GM12801 (cell line): ENCODE results near the gene NTM.

Source experiments
- TF ChIP-seq, protein P1 (sequence below): IDR thresholded peaks from one replicate; pipeline ENCODE4 v1.5.1; 2011; ENCODE audit warnings: control low read depth; ENCODE audit not compliant: insufficient read length; ENCODE audit errors: extremely low read depth

NTM gene

GRCh38 chr11:131849485-131849884 is 479.1 kb downstream of the NTM start:
- TF ChIP-seq, protein P1, sequence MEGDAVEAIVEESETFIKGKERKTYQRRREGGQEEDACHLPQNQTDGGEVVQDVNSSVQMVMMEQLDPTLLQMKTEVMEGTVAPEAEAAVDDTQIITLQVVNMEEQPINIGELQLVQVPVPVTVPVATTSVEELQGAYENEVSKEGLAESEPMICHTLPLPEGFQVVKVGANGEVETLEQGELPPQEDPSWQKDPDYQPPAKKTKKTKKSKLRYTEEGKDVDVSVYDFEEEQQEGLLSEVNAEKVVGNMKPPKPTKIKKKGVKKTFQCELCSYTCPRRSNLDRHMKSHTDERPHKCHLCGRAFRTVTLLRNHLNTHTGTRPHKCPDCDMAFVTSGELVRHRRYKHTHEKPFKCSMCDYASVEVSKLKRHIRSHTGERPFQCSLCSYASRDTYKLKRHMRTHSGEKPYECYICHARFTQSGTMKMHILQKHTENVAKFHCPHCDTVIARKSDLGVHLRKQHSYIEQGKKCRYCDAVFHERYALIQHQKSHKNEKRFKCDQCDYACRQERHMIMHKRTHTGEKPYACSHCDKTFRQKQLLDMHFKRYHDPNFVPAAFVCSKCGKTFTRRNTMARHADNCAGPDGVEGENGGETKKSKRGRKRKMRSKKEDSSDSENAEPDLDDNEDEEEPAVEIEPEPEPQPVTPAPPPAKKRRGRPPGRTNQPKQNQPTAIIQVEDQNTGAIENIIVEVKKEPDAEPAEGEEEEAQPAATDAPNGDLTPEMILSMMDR = no peak

DNA sequence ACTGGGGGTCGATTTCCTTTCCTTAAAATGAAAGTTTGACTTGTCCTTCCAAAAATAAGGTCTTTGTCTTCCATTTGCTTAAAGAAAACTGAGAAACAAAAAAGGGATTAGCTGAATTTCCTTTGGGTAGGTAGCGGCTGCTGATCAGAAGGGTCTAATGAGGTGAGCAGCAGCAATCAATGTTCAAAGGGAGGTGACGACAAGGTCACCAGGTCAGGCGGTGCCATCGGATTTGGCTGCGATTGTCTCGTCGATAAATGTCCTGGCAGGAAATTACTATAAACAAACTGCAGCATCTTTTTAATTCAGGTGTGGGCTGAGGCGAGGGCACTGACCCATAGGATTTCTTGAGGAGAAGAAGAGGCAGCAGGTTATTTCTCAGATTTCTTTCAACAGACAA is 480.1 kb downstream of the NTM start:
- TF ChIP-seq, protein P1 = no peak

- TF ChIP-seq, protein P1 = no peak
Observed at GRCh38 chr11:131851964-131852755, 481.7 kb downstream of the NTM start.

GRCh38 chr11:131852757-131853156 is 482.3 kb downstream of the NTM start:
- TF ChIP-seq, protein P1 = no peak

DNA sequence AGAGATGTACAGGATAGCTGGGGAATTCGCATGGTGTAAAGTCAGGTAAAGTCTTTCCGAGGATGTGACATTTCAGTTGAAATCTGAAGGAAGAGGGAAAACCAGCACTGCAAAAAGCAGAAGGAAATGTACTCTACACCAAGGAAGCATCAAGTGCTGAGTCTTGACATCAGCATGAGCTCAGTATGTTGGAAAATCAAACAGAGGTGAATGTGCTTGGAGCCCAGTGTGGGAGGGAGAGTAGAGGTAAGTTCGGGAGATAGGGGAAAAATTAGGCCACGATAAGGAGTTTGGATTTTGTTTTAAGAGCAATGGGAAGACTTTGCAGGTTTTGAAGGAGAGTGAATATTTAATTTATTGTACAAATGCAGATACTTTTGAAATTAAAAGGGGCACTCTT is 484.0 kb downstream of the NTM start:
- TF ChIP-seq, protein P1 = no peak

DNA sequence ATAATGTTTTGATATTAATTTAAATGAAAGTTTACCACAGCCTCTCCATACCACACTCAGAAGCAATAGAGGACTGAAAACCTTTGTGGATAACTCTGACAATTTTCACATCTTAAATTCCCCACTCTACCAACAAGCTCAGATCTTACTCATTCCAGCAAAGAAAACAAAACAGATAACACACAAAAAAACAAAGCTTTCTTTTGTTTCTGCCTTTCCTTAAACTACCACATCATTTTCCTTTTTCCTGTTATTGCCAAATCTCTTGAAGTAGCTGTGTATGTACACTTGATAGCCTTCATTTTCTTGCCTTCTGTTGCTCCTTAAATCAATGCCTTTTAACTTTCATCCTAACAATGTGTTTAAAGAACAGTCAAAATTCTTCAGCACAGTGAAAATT is 484.9 kb downstream of the NTM start:
- TF ChIP-seq, protein P1 = no peak

GRCh38 chr11:131857246-131857645 is 486.8 kb downstream of the NTM start:
- TF ChIP-seq, protein P1 = no peak

- TF ChIP-seq, protein P1 = no peak
Observed at GRCh38 chr11:131858505-131858904, 488.1 kb downstream of the NTM start.
